IMR-90 (cell line): Measurements from ENCODE around the gene SEC31B.

Experiments used
- BHLHE40 ChIP-seq: fragments of 150-350 bp; IDR thresholded peaks from 2 replicates; pipeline ENCODE4 v1.6.1; 2016; ENCODE audit warnings: mild to moderate bottlenecking, low read depth, low read length
- CTCF ChIP-seq: conservative IDR thresholded peaks from 2 replicates; pipeline ENCODE4 v1.5.1; 2012; ENCODE audit warnings: mild to moderate bottlenecking, low read depth, low read length, improper control_type of control experiment
- MXI1 ChIP-seq: IDR thresholded peaks from 2 replicates; pipeline ENCODE4 v1.6.1; 2012; ENCODE audit warnings: low read depth, mild to moderate bottlenecking, low read length, moderate library complexity, borderline replicate concordance
- RAD21 ChIP-seq: IDR thresholded peaks from 2 replicates; pipeline ENCODE4 v1.6.1; 2012; ENCODE audit warnings: low read length, improper control_type of control experiment

- TF ChIP-seq MXI1 (no peak), CTCF (no peak), RAD21 (no peak), BHLHE40 (no peak)
Observed at GRCh38 chr10:100544950-100545349, 25.3 kb upstream of the SEC31B start.
